Sigmoid colon (tissue), 4 donors: ENCODE data around the gene PLA2G2E.

ENCODE experiments used
- CTCF ChIP-seq, 4 experiments: fragments of 450-650 bp in 3 of 4; fragments of 200-600 bp in 1 of 4; IDR thresholded peaks; one replicate each; pipeline ENCODE4 v1.5.1; 2016 to 2019; ENCODE audit warnings: antibody characterized with exemption in 4 of 4, mild to moderate bottlenecking in 3 of 4, moderate library complexity in 2 of 4
- POLR2A ChIP-seq, 2 donors: fragments of 450-650 bp; IDR thresholded peaks; one replicate each; pipeline ENCODE4 v1.6.1; 2016; ENCODE audit warnings: antibody characterized with exemption in 2 of 2, mild to moderate bottlenecking in 2 of 2, moderate library complexity in 2 of 2
- POLR2AphosphoS5 ChIP-seq, 4 donors: sonication (generic); formaldehyde crosslinking; IDR thresholded peaks; one replicate each; pipeline ENCODE4 v1.6.1; 2017; ENCODE audit warnings: antibody characterized with exemption in 4 of 4

- no peak for TF ChIP-seq POLR2AphosphoS5 (IDR thresholded peaks at IDR 0.05)
- TF ChIP-seq POLR2A (IDR thresholded peaks at IDR 0.05), result no peak
- no peak for TF ChIP-seq CTCF (IDR thresholded peaks at IDR 0.05)
These were observed 22.9 kb upstream of the PLA2G2E start for GRCh38 chr1:19946331-19946751.
